Kidney (tissue), 14 donors: Measurements from ENCODE around the gene SPO11. TPM values are rescaled to one million over a fixed set of nuclear protein-coding genes. Genes with fewer than 3 reads are reported as not detected.
A peak's percentile ranks its signal among the peaks of the same experiment; 100 is the strongest.

ENCODE experiments used
- DNase-seq, 5 donors: peaks; one replicate each; pipeline ENCODE4 v3.0.0-alpha.2; 2013 to 2020
- FAIRE-seq: peaks from 2 replicates; lab custom pipeline; 2012; peaks lifted over from hg19 to GRCh38; lab: Jason Lieb, UNC
- H3K27ac ChIP-seq, 2 donors: one replicate each; pipeline ENCODE4 v1.7.0; 2013; ENCODE audit warnings: low read depth in 2 of 2, low read length in 2 of 2, inconsistent platforms in 1 of 2
- H3K27me3 ChIP-seq: one replicate; pipeline ENCODE4 v1.7.1; 2013; ENCODE audit warnings: low read length, inconsistent platforms; ENCODE audit not compliant: control insufficient read depth, insufficient read depth
- H3K36me3 ChIP-seq, 3 donors: one replicate each; pipeline versions ENCODE4 v1.7.0 to v1.7.1; 2013; ENCODE audit warnings: low read length in 3 of 3, control low read depth in 1 of 3, inconsistent platforms in 1 of 3; ENCODE audit not compliant: insufficient read depth in 3 of 3, control insufficient read depth in 2 of 3
- H3K4me1 ChIP-seq, 3 donors: one replicate each; pipeline versions ENCODE4 v1.7.0 to v1.7.1; 2013; ENCODE audit warnings: low read length in 3 of 3, inconsistent platforms in 1 of 3, low read depth in 1 of 3; ENCODE audit not compliant: control insufficient read depth in 2 of 3, insufficient read depth in 2 of 3
- H3K4me3 ChIP-seq, 3 donors: one replicate each; pipeline versions ENCODE4 v1.7.0 to v1.8.1; 2013; ENCODE audit warnings: low read length in 3 of 3, control low read depth in 1 of 3, inconsistent platforms in 1 of 3
- H3K9ac ChIP-seq, 3 donors: one replicate each; pipeline versions ENCODE4 v1.7.0 to v1.7.1; 2013; ENCODE audit warnings: low read length in 3 of 3, control low read depth in 1 of 3, inconsistent platforms in 1 of 3
- H3K9me3 ChIP-seq, 3 donors: one replicate each; pipeline versions ENCODE4 v1.7.0 to v1.7.1; 2013; ENCODE audit warnings: low read length in 3 of 3, control low read depth in 1 of 3, inconsistent platforms in 1 of 3; ENCODE audit not compliant: control insufficient read depth in 2 of 3, insufficient read depth in 1 of 3
- intact Hi-C: fragments of 100-400 bp; cut with DNase I; formaldehyde crosslinking; loops from one replicate; pipeline ENCODE4 v1.11.1; 2022
- polyA plus RNA-seq: library from polyadenylated mRNA; stranded (reverse); fragments of 350-450 nt; fragmentation: Illumina TruSeq; extraction: RNeasy Lipid Tissue Mini Kit (QIAGEN cat#74804); gene quantifications from one replicate; pipeline ENCODE4 v1.2.3, GENCODE V29; 2014; ENCODE audit warnings: low read depth, low replicate concordance; ENCODE audit not compliant: insufficient read depth
- total RNA-seq: library from RNA; stranded (reverse); fragmentation: NEBNext Ultra II Directional; extraction: Animal tissue kit (Norgen Biotek cat#: 25700); gene quantifications from one replicate; pipeline ENCODE4 v1.2.1, GENCODE V29; 2021
- TF ChIP-seq, protein P1 (sequence below): IDR thresholded peaks from 3 replicates; pipeline ENCODE4 v1.5.1; 2012; ENCODE audit warnings: mild to moderate bottlenecking, moderate library complexity, borderline replicate concordance; ENCODE audit not compliant: insufficient read depth; ENCODE audit errors: extremely low read depth
- donor health status: control.
- donor health status: control.
- donor health status: control.
- donor health status: control.
- donor health status: control.
- donor health status: DM: yes; HTN: yes; CAD: no.
- donor health status: Normal renal cell carcinoma (clear cell type).

The SPO11 gene
- total and polyA plus RNA-seq, 2 donors from 2014 or later: not detected

- H3K9me3 ChIP-seq: no peaks in the 10 kb centered on the region
- intact Hi-C loops: no loop called here
- peaks cover 0 to 3% (median 0%) of the 10 kb centered on the region in 3 donors for H3K4me1 ChIP-seq
- no peak overlapping the region for H3K9ac ChIP-seq
- no peak overlapping the region for H3K27ac ChIP-seq
- H3K36me3 ChIP-seq: no peaks in the 10 kb centered on the region
- no peak for FAIRE-seq
- DNase-seq: peak in 1 of 5 donors; percentile 8
- TF ChIP-seq, protein P1, sequence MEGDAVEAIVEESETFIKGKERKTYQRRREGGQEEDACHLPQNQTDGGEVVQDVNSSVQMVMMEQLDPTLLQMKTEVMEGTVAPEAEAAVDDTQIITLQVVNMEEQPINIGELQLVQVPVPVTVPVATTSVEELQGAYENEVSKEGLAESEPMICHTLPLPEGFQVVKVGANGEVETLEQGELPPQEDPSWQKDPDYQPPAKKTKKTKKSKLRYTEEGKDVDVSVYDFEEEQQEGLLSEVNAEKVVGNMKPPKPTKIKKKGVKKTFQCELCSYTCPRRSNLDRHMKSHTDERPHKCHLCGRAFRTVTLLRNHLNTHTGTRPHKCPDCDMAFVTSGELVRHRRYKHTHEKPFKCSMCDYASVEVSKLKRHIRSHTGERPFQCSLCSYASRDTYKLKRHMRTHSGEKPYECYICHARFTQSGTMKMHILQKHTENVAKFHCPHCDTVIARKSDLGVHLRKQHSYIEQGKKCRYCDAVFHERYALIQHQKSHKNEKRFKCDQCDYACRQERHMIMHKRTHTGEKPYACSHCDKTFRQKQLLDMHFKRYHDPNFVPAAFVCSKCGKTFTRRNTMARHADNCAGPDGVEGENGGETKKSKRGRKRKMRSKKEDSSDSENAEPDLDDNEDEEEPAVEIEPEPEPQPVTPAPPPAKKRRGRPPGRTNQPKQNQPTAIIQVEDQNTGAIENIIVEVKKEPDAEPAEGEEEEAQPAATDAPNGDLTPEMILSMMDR: no peak
- H3K4me3 ChIP-seq: no peak overlapping the region
- no peaks in the 10 kb centered on the region for H3K27me3 ChIP-seq
These were observed 35.6 kb upstream of the SPO11 start for GRCh38 chr20:57293995-57294394.

DNA sequence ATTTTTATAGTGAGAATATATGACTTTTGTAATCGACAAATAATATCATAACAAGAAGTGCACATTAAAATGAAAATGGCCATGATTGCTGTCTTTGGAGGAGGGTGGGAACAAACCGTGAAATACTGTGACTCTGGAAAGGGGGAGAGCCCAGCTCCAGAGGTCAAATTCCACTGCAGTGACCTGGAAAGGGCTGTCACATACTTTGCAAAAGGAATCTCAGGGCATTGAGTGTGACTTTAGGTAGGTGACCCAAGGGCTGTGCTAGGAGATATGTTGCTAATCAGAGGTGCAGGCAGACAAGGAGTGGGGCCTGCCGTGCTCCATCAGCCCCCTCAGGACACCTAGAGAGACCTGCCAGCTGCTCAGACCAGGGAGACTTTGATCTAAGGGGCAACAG is 35.1 kb upstream of the SPO11 start:
- DNase-seq (peak in 3 of 5 donors; percentile 81 to 91 (median 89)), FAIRE-seq (no peak)
- no peaks in the 10 kb centered on the region for H3K27me3 ChIP-seq

GRCh38 chr20:57298457-57298856 is 31.1 kb upstream of the SPO11 start:
- Histone ChIP-seq H3K4me1 (peaks cover 0 to 3% (median 0%) of the 10 kb centered on the region in 3 donors), H3K36me3 (no peaks in the 10 kb centered on the region), H3K4me3 (no peak overlapping the region), H3K27ac (no peak overlapping the region), H3K27me3 (no peaks in the 10 kb centered on the region), H3K9ac (no peak overlapping the region), H3K9me3 (no peaks in the 10 kb centered on the region)
- intact Hi-C loops: no loop called here
- TF ChIP-seq, protein P1: no peak
- no peak for FAIRE-seq
- DNase-seq: peak in 1 of 5 donors; percentile 2

More for the DNA sequence above, 35.1 kb upstream of the SPO11 start:
- Histone ChIP-seq H3K9ac (no peak overlapping the region), H3K36me3 (no peaks in the 10 kb centered on the region), H3K4me3 (no peak overlapping the region), H3K4me1 (peaks cover 0 to 3% (median 0%) of the 10 kb centered on the region in 3 donors), H3K9me3 (no peaks in the 10 kb centered on the region), H3K27ac (no peak overlapping the region)
- intact Hi-C loops: no loop called here
- TF ChIP-seq, protein P1: no peak

DNA sequence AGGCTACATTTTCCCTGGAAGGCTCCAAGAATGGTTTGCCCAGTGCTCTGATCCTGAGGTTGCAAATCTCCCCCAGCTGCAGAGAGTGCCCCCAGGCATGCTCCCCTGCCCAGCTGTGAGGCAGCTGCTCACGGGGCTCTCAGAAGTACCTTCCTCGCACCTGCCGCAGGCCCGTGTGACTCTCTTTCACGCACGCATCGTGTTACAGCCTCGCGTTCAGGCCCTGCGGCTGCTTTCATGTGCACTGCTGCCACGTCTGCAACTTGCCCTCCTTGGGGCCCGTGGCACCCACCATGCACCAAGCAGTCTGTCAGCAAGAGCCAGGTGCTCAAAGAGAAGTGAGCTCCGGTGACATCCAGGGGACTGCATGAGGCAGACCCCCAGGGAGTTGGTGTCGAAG is 28.6 kb upstream of the SPO11 start:
- FAIRE-seq: no peak
- TF ChIP-seq, protein P1: no peak

More for the DNA sequence above, 28.6 kb upstream of the SPO11 start:
- no peaks in the 10 kb centered on the region for H3K27me3 ChIP-seq
- H3K9ac ChIP-seq: no peak overlapping the region
- intact Hi-C loops: no loop called here
- no peak overlapping the region for H3K27ac ChIP-seq
- no peak overlapping the region for H3K4me3 ChIP-seq
- no peaks in the 10 kb centered on the region for H3K9me3 ChIP-seq
- H3K4me1 ChIP-seq: no peaks in the 10 kb centered on the region
- DNase-seq: peak in 1 of 5 donors; percentile 51
- H3K36me3 ChIP-seq: no peaks in the 10 kb centered on the region
